Hepatocyte (in vitro differentiated cells): Measurements from ENCODE around the gene VAV2.

ENCODE experiments used
- EZH2 ChIP-seq: fragments of 200-600 bp; sonication (generic); IDR thresholded peaks from 2 replicates; pipeline ENCODE4 v1.6.1; 2016; ENCODE audit warnings: antibody characterized with exemption, mild to moderate bottlenecking, borderline replicate concordance
- TF ChIP-seq, protein P1 (sequence below): fragments of 200-600 bp; sonication (generic); IDR thresholded peaks from 2 replicates; pipeline ENCODE4 v1.5.1; 2016; ENCODE audit warnings: antibody characterized with exemption, mild to moderate bottlenecking; ENCODE audit not compliant: poor library complexity

- TF ChIP-seq, protein P1, sequence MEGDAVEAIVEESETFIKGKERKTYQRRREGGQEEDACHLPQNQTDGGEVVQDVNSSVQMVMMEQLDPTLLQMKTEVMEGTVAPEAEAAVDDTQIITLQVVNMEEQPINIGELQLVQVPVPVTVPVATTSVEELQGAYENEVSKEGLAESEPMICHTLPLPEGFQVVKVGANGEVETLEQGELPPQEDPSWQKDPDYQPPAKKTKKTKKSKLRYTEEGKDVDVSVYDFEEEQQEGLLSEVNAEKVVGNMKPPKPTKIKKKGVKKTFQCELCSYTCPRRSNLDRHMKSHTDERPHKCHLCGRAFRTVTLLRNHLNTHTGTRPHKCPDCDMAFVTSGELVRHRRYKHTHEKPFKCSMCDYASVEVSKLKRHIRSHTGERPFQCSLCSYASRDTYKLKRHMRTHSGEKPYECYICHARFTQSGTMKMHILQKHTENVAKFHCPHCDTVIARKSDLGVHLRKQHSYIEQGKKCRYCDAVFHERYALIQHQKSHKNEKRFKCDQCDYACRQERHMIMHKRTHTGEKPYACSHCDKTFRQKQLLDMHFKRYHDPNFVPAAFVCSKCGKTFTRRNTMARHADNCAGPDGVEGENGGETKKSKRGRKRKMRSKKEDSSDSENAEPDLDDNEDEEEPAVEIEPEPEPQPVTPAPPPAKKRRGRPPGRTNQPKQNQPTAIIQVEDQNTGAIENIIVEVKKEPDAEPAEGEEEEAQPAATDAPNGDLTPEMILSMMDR, result no peak
- no peak for TF ChIP-seq EZH2
Observed at GRCh38 chr9:134040176-134040565, 48.0 kb upstream of the VAV2 start.
